Osteocyte (in vitro differentiated cells): ENCODE results near the gene EPB41L2. TPM values are rescaled to one million over a fixed set of nuclear protein-coding genes. Genes with fewer than 3 reads are reported as not detected.
A peak's percentile ranks its signal among the peaks of the same experiment; 100 is the strongest.
"Not testable (repeated sequence)": the region's sequence is repeated elsewhere in the genome, so short reads cannot be mapped to it uniquely, and the experiment has no call there.

ENCODE experiments used
- DNase-seq: peaks from one replicate; pipeline ENCODE4 v3.0.0; 2021; ENCODE audit warnings: mixed read lengths; ENCODE audit not compliant: unreplicated experiment; ENCODE audit errors: extremely low spot score
- H3K27ac Mint-ChIP-seq: one replicate; pipeline ENCODE4 v1.8.0; 2021; ENCODE audit warnings: mild to moderate bottlenecking, mixed read lengths; ENCODE audit not compliant: unreplicated experiment
- H3K27me3 Mint-ChIP-seq: one replicate; pipeline ENCODE4 v1.8.0; 2021; ENCODE audit warnings: mixed read lengths; ENCODE audit not compliant: unreplicated experiment
- H3K36me3 Mint-ChIP-seq: one replicate; pipeline ENCODE4 v1.8.0; 2021; ENCODE audit warnings: mixed read lengths; ENCODE audit not compliant: unreplicated experiment
- H3K4me1 Mint-ChIP-seq: one replicate; pipeline ENCODE4 v1.8.0; 2021; ENCODE audit warnings: mixed read lengths; ENCODE audit not compliant: unreplicated experiment
- H3K4me3 Mint-ChIP-seq: one replicate; pipeline ENCODE4 v1.8.0; 2021; ENCODE audit warnings: mild to moderate bottlenecking, moderate library complexity, mixed read lengths; ENCODE audit not compliant: unreplicated experiment
- H3K9me3 Mint-ChIP-seq: one replicate; pipeline ENCODE4 v1.8.0; 2021; ENCODE audit warnings: mixed read lengths; ENCODE audit not compliant: unreplicated experiment
- total RNA-seq: library from RNA; stranded (reverse); gene quantifications from 2 replicates; pipeline ENCODE4 v1.2.1, GENCODE V29; 2021
- TF ChIP-seq, protein P1 (sequence below): fragments of 200-600 bp; sonication (generic); IDR thresholded peaks from 2 replicates; pipeline ENCODE4 v1.5.0; 2021; ENCODE audit warnings: antibody characterized with exemption, mild to moderate bottlenecking, moderate library complexity

EPB41L2 gene
- total RNA-seq, 1 donor from 2014 or later = 65.3 TPM

DNA sequence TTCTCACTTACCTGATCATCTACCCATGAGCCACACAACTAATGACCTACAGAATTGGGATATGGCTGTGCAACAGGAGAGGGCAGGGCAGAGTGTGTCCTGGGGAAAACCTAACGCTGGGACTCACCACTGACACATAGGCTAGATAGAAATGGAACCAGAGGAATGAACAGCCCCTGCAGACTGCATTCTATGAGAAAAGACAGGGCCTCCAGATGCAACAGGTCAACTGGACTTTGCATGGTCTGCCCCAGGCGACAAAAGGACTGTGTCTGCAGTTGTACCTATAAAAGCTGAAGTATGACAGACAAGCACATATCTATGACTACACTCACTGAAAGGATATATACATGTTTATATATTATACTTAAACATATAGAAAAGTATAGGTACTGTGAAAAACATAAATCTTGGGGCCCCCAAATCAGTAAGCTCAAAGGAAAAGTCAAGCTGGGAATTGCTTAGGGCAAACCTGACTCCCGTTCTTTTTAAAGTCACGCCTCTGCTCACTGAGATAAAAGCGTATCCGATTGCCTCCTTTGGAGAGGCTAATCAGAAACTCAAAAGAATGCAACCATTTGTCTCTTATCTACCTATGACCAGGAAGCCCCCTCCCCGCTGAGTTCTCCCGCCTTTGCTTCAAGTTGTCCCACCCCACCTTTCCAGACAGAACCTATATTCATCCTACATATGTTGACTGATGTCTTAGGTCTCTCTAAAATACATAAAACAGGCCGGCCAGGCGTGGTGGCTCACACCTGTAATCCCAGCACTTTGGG, 68.5 kb downstream of the EPB41L2 start:
- peaks cover 2% of the 10 kb centered on the region for H3K36me3 Mint-ChIP-seq
- H3K27ac Mint-ChIP-seq = no peak overlapping the region
- no peak overlapping the region for H3K4me3 Mint-ChIP-seq

DNA sequence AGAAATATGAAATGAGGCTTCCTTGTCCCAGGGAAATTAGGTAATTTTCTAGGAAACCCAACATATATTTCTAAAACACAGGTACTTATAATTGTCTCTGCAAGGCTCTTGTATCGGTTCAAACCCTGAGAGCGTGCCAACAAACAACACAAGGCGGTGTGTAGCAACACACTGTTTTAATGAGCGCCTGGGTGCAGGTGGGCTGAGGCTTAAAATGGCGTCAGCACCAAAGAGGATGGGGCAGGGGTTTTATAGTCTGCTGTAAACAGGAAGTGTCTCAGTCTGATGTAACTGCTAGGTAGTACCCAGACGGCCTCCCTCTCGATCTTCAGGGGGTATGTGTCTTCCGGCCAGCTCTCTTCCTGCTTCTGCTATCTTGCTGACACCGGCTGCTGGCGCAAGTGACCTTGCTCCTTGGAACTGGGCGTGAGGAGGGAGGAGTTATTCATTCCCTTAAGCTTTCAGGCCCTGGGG, 69.7 kb downstream of the EPB41L2 start:
- Mint-ChIP-seq H3K27ac (no peak overlapping the region), H3K4me3 (no peak overlapping the region), H3K4me1 (peaks cover 38% of the 10 kb centered on the region), H3K27me3 (no peaks in the 10 kb centered on the region), H3K36me3 (peaks cover 4% of the 10 kb centered on the region), H3K9me3 (peaks cover 5% of the 10 kb centered on the region)
- TF ChIP-seq, protein P1, sequence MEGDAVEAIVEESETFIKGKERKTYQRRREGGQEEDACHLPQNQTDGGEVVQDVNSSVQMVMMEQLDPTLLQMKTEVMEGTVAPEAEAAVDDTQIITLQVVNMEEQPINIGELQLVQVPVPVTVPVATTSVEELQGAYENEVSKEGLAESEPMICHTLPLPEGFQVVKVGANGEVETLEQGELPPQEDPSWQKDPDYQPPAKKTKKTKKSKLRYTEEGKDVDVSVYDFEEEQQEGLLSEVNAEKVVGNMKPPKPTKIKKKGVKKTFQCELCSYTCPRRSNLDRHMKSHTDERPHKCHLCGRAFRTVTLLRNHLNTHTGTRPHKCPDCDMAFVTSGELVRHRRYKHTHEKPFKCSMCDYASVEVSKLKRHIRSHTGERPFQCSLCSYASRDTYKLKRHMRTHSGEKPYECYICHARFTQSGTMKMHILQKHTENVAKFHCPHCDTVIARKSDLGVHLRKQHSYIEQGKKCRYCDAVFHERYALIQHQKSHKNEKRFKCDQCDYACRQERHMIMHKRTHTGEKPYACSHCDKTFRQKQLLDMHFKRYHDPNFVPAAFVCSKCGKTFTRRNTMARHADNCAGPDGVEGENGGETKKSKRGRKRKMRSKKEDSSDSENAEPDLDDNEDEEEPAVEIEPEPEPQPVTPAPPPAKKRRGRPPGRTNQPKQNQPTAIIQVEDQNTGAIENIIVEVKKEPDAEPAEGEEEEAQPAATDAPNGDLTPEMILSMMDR = no peak
- no peak for DNase-seq

More for the DNA sequence above, 68.5 kb downstream of the EPB41L2 start:
- DNase-seq = no peak
- no peaks in the 10 kb centered on the region for H3K27me3 Mint-ChIP-seq
- H3K9me3 Mint-ChIP-seq = peaks cover 5% of the 10 kb centered on the region
- H3K4me1 Mint-ChIP-seq = peaks cover 38% of the 10 kb centered on the region
- TF ChIP-seq, protein P1 = no peak

DNA sequence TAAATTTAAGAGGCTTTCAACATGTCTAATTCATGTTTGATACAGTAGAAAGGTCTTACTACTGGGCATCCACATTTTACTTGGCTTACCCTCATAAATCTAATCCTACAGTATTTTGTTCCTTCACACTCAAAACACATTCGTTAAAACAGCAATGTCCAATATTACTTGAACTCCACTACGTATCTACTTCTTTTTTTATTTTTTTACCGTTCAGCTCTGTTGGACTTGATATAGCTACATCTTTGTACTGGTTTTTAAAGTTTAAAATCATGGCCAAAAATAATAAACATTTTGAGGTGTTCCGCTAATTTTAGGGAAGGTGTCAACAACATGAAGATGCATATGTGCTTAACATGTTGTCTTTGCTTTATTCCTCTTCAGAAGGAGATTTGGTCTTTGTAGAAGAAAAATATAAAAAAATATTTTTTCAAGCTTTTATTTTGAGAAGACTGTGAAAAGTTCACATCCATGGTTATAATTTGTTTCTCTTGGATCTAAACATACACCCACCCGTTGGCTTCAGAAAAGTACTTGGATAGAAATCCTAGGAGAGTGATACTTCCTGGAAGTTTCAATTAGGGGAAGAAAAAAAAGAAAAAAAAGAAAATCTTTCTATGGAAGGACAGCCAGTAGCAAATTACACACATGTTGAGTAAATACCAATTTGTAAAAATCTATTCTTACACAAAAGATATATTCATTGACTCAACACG, 71.5 kb downstream of the EPB41L2 start:
- H3K4me1 Mint-ChIP-seq = peaks cover 28% of the 10 kb centered on the region
- H3K27ac Mint-ChIP-seq = peak overlapping the region; percentile 27

DNA sequence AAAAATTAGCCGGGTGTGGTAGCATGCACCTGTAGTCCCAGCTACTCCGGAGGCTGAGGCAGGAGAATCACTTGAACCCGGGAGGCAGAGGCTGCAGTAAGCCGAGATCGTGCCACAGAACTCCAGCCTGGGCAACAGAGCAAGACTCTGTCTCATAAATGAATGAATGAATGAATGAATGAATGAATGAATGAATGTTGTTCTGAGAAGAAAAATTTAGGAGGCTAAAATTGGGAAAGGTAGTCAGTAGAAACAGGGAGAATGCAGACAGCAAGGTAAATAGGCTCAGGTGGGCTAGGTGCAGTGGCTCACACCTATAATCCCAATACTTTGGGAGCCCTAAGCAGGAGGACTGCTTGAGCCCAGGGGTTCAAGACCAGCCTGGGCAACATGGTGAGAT, 75.5 kb downstream of the EPB41L2 start:
- H3K27ac Mint-ChIP-seq, H3K9me3 Mint-ChIP-seq: not testable (repeated sequence)

More for the DNA sequence above, 71.5 kb downstream of the EPB41L2 start:
- H3K4me3 Mint-ChIP-seq = no peak overlapping the region
- DNase-seq = no peak
- peaks cover 5% of the 10 kb centered on the region for H3K9me3 Mint-ChIP-seq
- no peaks in the 10 kb centered on the region for H3K27me3 Mint-ChIP-seq
- peaks cover 4% of the 10 kb centered on the region for H3K36me3 Mint-ChIP-seq
- TF ChIP-seq, protein P1 = no peak

DNA sequence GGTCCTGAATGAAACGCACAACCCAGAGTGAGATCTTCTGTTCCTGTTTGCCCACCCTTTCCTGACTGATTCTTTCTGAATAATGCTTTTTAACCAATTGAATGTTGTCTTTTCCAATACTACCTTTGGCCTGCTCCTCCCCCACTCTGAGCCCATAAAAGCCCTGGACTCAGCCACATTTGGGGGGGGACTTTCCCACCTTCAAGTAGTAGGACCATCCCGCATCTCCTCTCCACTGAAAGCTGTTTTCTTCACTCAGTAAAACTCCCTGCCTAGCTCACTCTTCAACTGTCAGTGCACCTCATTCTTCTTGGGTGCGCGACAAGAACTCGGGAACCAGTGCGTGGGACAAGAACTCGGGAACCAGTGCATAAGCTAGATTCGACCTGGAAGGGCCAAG, 77.9 kb downstream of the EPB41L2 start:
- TF ChIP-seq, protein P1 = no peak
- peaks cover 4% of the 10 kb centered on the region for H3K36me3 Mint-ChIP-seq
- H3K27me3 Mint-ChIP-seq = no peaks in the 10 kb centered on the region

More for the DNA sequence above, 75.5 kb downstream of the EPB41L2 start:
- not testable (repeated sequence) for H3K36me3 Mint-ChIP-seq, DNase-seq, H3K4me3 Mint-ChIP-seq, H3K27me3 Mint-ChIP-seq
- peaks cover 13% of the 10 kb centered on the region for H3K4me1 Mint-ChIP-seq

More for the DNA sequence above, 77.9 kb downstream of the EPB41L2 start:
- peaks cover 7% of the 10 kb centered on the region for H3K4me1 Mint-ChIP-seq
- no peak overlapping the region for H3K27ac Mint-ChIP-seq
- H3K4me3 Mint-ChIP-seq = no peak overlapping the region
- no peaks in the 10 kb centered on the region for H3K9me3 Mint-ChIP-seq
- DNase-seq = no peak
